ENCODE data around the gene CLRN1. TPM values are rescaled to one million over a fixed set of nuclear protein-coding genes. Genes with fewer than 3 reads are reported as not detected.

The CLRN1 gene
- polyA plus RNA-seq, 3 donors: not detected

DNA sequence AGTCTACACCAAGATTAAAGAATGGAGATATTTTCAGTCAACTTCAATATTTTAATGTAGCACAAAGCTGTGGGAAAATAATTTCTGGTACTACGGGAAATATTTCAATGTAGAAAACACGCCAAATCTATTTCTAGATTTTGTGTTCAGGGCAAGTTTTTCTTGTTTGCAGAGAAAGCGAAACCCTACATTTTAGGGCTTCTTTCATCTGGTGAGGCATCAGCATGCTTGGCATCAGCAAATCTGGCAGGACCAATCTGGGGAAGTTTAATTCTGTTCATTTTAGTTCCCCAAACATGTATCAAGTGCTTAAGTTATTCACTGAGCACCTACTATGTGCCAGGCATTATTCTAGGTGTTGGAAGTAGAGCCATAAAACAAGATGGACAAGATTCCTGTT lies 30.3 kb downstream of the CLRN1 start:
- no peak overlapping the region for H3K9ac ChIP-seq (ENCODE audit: insufficient read depth, low read length, poor library complexity, severe bottlenecking)
- H3K4me1 ChIP-seq (ENCODE audit: control insufficient read depth in 1 of 2, insufficient read depth in 2 of 2, low read length in 2 of 2): no peaks in the 10 kb centered on the region
- no peaks in the 10 kb centered on the region for H3K27me3 ChIP-seq (ENCODE audit: control insufficient read depth in 2 of 2, insufficient read depth in 2 of 2, low read length in 2 of 2)
- H3K9me3 ChIP-seq (replicated peaks in 1 of 2; ENCODE audit: control insufficient read depth in 1 of 2, insufficient read depth in 1 of 2, low read length in 2 of 2): peaks cover 0 to 8% of the 10 kb centered on the region in 2 donors
- H3K36me3 Mint-ChIP-seq: no peaks in the 10 kb centered on the region
- H3K27me3 Mint-ChIP-seq (ENCODE audit: low read depth in 3 of 3): peaks cover 1 to 3% (median 2%) of the 10 kb centered on the region in 3 donors
- H2AFZ ChIP-seq (ENCODE audit: insufficient read depth, low read depth, low read length, poor library complexity, severe bottlenecking): no peak overlapping the region
- no peak overlapping the region for H3K4me3 Mint-ChIP-seq
- H3K4me3 ChIP-seq (replicated peaks in 1 of 3; ENCODE audit: low read depth in 2 of 3, low read length in 3 of 3): no peak overlapping the region
- H3K4me2 ChIP-seq (replicated peaks; ENCODE audit: extremely low read depth, low read length, poor library complexity, severe bottlenecking): no peak overlapping the region
- no peak for DNase-seq
- TF ChIP-seq, protein P1, sequence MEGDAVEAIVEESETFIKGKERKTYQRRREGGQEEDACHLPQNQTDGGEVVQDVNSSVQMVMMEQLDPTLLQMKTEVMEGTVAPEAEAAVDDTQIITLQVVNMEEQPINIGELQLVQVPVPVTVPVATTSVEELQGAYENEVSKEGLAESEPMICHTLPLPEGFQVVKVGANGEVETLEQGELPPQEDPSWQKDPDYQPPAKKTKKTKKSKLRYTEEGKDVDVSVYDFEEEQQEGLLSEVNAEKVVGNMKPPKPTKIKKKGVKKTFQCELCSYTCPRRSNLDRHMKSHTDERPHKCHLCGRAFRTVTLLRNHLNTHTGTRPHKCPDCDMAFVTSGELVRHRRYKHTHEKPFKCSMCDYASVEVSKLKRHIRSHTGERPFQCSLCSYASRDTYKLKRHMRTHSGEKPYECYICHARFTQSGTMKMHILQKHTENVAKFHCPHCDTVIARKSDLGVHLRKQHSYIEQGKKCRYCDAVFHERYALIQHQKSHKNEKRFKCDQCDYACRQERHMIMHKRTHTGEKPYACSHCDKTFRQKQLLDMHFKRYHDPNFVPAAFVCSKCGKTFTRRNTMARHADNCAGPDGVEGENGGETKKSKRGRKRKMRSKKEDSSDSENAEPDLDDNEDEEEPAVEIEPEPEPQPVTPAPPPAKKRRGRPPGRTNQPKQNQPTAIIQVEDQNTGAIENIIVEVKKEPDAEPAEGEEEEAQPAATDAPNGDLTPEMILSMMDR (IDR thresholded peaks at IDR 0.05): no peak
- H3K27ac Mint-ChIP-seq: no peak overlapping the region
- H3K27ac ChIP-seq (ENCODE audit: low read depth in 1 of 2, low read length in 2 of 2): no peak overlapping the region
- H3K9me3 Mint-ChIP-seq: peaks cover 4 to 9% (median 5%) of the 10 kb centered on the region in 7 donors
- no peaks in the 10 kb centered on the region for H3K4me1 Mint-ChIP-seq
- no peaks in the 10 kb centered on the region for H3K79me2 ChIP-seq (ENCODE audit: insufficient read depth, low read length)
- H4K20me1 ChIP-seq (ENCODE audit: insufficient read depth, low read length): no peaks in the 10 kb centered on the region
- no peaks in the 10 kb centered on the region for H3K36me3 ChIP-seq (replicated peaks in 1 of 2; ENCODE audit: control insufficient read depth in 1 of 2, insufficient read depth in 2 of 2, low read length in 2 of 2)
- intact Hi-C loops (cut with micrococcal nuclease): no loop called here
- 100% methylated on average over 1 of the region's 3 CpGs for WGBS (ENCODE audit: insufficient coverage)

DNA sequence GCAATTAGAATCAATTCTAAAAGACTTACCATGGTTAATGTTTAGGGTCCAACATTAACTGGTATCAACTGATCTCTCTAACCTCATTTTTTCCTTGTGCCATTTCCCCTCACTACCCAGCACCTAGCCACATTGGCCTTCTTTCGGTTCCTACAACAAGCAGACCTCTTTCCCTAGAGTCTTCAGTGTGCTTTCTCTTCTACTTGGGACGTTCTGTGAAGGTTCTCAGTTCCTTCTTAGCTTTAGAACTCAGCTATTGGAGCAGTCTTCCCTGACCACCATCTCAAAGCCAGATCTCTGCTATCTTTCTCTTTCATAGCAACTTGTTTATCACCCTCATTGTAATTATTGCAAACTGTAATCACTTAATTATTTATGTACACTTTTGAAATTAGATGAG lies 35.8 kb downstream of the CLRN1 start:
- Histone ChIP-seq H3K27ac (ENCODE audit: low read depth in 1 of 2, low read length in 2 of 2) (no peak overlapping the region), H3K27me3 (ENCODE audit: control insufficient read depth in 2 of 2, insufficient read depth in 2 of 2, low read length in 2 of 2) (no peaks in the 10 kb centered on the region), H3K4me3 (replicated peaks in 1 of 3; ENCODE audit: low read depth in 2 of 3, low read length in 3 of 3) (no peak overlapping the region), H3K79me2 (ENCODE audit: insufficient read depth, low read length) (no peaks in the 10 kb centered on the region), H3K4me1 (ENCODE audit: control insufficient read depth in 1 of 2, insufficient read depth in 2 of 2, low read length in 2 of 2) (no peaks in the 10 kb centered on the region), H3K9me3 (replicated peaks in 1 of 2; ENCODE audit: control insufficient read depth in 1 of 2, insufficient read depth in 1 of 2, low read length in 2 of 2) (no peaks in the 10 kb centered on the region), H2AFZ (ENCODE audit: insufficient read depth, low read depth, low read length, poor library complexity, severe bottlenecking) (no peak overlapping the region), H3K36me3 (replicated peaks in 1 of 2; ENCODE audit: control insufficient read depth in 1 of 2, insufficient read depth in 2 of 2, low read length in 2 of 2) (no peaks in the 10 kb centered on the region), H4K20me1 (ENCODE audit: insufficient read depth, low read length) (no peaks in the 10 kb centered on the region), H3K9ac (ENCODE audit: insufficient read depth, low read length, poor library complexity, severe bottlenecking) (no peak overlapping the region), H3K4me2 (replicated peaks; ENCODE audit: extremely low read depth, low read length, poor library complexity, severe bottlenecking) (no peak overlapping the region)
- no peaks in the 10 kb centered on the region for H3K4me1 Mint-ChIP-seq
- H3K4me3 Mint-ChIP-seq: no peak overlapping the region
- TF ChIP-seq, protein P1 (IDR thresholded peaks at IDR 0.05): no peak
- H3K9me3 Mint-ChIP-seq: peaks cover 0 to 3% (median 0%) of the 10 kb centered on the region in 7 donors
- no peaks in the 10 kb centered on the region for H3K36me3 Mint-ChIP-seq
- H3K27ac Mint-ChIP-seq: no peak overlapping the region
- H3K27me3 Mint-ChIP-seq (ENCODE audit: low read depth in 3 of 3): peaks cover 1 to 4% (median 2%) of the 10 kb centered on the region in 3 donors
- WGBS (ENCODE audit: insufficient coverage): 36% methylated on average over 2 of the region's 2 CpGs
- no peak for DNase-seq
- intact Hi-C loops (cut with micrococcal nuclease): no loop called here
